HG03571 (cell line): Measurements from ENCODE around the gene PSRC1.
A peak's percentile ranks its signal among the peaks of the same experiment; 100 is the strongest.
"Not testable (repeated sequence)": the region's sequence is repeated elsewhere in the genome, so short reads cannot be mapped to it uniquely, and the experiment has no call there.

Source experiments
- ATAC-seq: cut with Tn5 transposase; IDR thresholded peaks from one replicate; pipeline ENCODE4 v1.9.1; 2021; ENCODE audit not compliant: unreplicated experiment

The PSRC1 gene

GRCh38 chr1:109296782-109297181 lies 13.8 kb upstream of the PSRC1 start:
- ATAC-seq: no peak

- ATAC-seq: no peak
These were observed 12.9 kb upstream of the PSRC1 start for GRCh38 chr1:109295712-109296415.

GRCh38 chr1:109294481-109294880 lies 11.5 kb upstream of the PSRC1 start:
- ATAC-seq: no peak

- no peak for ATAC-seq
These were observed 10.1 kb upstream of the PSRC1 start for GRCh38 chr1:109293026-109293425.

GRCh38 chr1:109292364-109292763 lies 9.4 kb upstream of the PSRC1 start:
- no peak for ATAC-seq

- no peak for ATAC-seq
These were observed 8.1 kb upstream of the PSRC1 start for GRCh38 chr1:109290998-109291397.

GRCh38 chr1:109290137-109290536 lies 7.2 kb upstream of the PSRC1 start:
- no peak for ATAC-seq

GRCh38 chr1:109286762-109287161 lies 3.8 kb upstream of the PSRC1 start:
- not testable (repeated sequence) for ATAC-seq

GRCh38 chr1:109283748-109284600 lies 1.0 kb upstream of the PSRC1 start:
- peak; percentile 30 for ATAC-seq

GRCh38 chr1:109282497-109282951 lies 421 bp downstream of the PSRC1 start:
- ATAC-seq: no peak

- ATAC-seq: no peak
These were observed 1.1 kb downstream of the PSRC1 start for GRCh38 chr1:109281680-109282496.

GRCh38 chr1:109280862-109281261 lies 2.1 kb downstream of the PSRC1 start:
- ATAC-seq: no peak

- no peak for ATAC-seq
These were observed 3.2 kb downstream of the PSRC1 start for GRCh38 chr1:109279615-109280278.

- ATAC-seq: no peak
These were observed 5.3 kb downstream of the PSRC1 start for GRCh38 chr1:109277434-109278204.

- no peak for ATAC-seq
These were observed 7.1 kb downstream of the PSRC1 start for GRCh38 chr1:109275706-109276345.

- no peak for ATAC-seq
These were observed 8.1 kb downstream of the PSRC1 start for GRCh38 chr1:109274533-109275476.

- no peak for ATAC-seq
These were observed 9.2 kb downstream of the PSRC1 start for GRCh38 chr1:109273570-109274288.
